Pancreas (tissue), 10 donors: ENCODE results near the gene COPS3. TPM values are rescaled to one million over a fixed set of nuclear protein-coding genes. Genes with fewer than 3 reads are reported as not detected.

Experiments used
- ATAC-seq, 4 donors: fragments of 200-7000 bp; cut with Tn5 transposase; one replicate each; pipeline versions ENCODE4 v1.8.0 to v1.9.1; 2020; ENCODE audit warnings: mild to moderate bottlenecking in 4 of 4, moderate library complexity in 4 of 4
- DNase-seq, 6 donors: peaks; one replicate each; pipeline ENCODE4 v3.0.0-alpha.2; 2020
- FAIRE-seq: peaks from 2 replicates; lab custom pipeline; 2012; peaks lifted over from hg19 to GRCh38; lab: Jason Lieb, UNC
- H3K27ac ChIP-seq, 4 donors: fragments of 200-600 bp; sonication (generic); 1 replicate in 3 of 4; 2 replicates in 1 of 4; pipeline versions ENCODE4 v1.5.0 to v1.8.0; 2020
- H3K27me3 ChIP-seq, 4 donors: fragments of 200-600 bp; one replicate each; pipeline ENCODE4 v1.8.0; 2021
- H3K36me3 ChIP-seq, 3 donors: fragments of 200-600 bp; sonication (generic) in 1 of 3; one replicate each; pipeline versions ENCODE4 v1.5.0 to v1.8.0; 2020 to 2021
- H3K4me1 ChIP-seq, 3 donors: fragments of 200-600 bp; one replicate each; pipeline ENCODE4 v1.8.0; 2021
- H3K4me3 ChIP-seq, 4 donors: fragments of 200-600 bp; sonication (generic) in 2 of 4; one replicate each; pipeline versions ENCODE4 v1.5.0 to v1.8.0; 2020 to 2021
- H3K9me3 ChIP-seq, 4 donors: fragments of 200-600 bp; one replicate each; pipeline ENCODE4 v1.8.0; 2021
- WGBS, 2 donors: extraction: QIAGEN DNeasy Blood & Tissue Kit; methylation state at CpG; one replicate each; pipeline ENCODE4 v1.1.7; 2013; 5-methylcytosine and 5-hydroxymethylcytosine counted together
- intact Hi-C, 3 donors: fragments of 100-400 bp; cut with DNase I; formaldehyde crosslinking; loops; one replicate each; pipeline versions ENCODE4 v1.11.1 to v1.14.2; 2022
- polyA plus RNA-seq, 2 donors: library from polyadenylated mRNA; stranded (reverse); fragments of 200-250 nt; gene quantifications; one replicate each; pipeline ENCODE4 v1.2.3, GENCODE V29; 2013
- total RNA-seq, 6 donors: library from RNA; stranded (reverse); fragmentation: NEBNext Ultra II Directional in 4 of 6; extraction: Animal tissue kit (Norgen Biotek cat#: 25700) in 4 of 6; gene quantifications; one replicate each; pipeline versions ENCODE4 v1.2.1 to v1.2.4, GENCODE V29; 2021 to 2023
- TF ChIP-seq, protein P1 (sequence below), 4 donors: fragments of 200-600 bp; sonication (generic) in 3 of 4; IDR thresholded peaks; one replicate each; pipeline versions ENCODE4 v1.5.0 to v1.8.0; 2021; ENCODE audit warnings: antibody characterized with exemption in 4 of 4
- donor health status: healthy with polysubstance abuse.
- donor health status: DM: no; HTN: no; CAD: no; lungs with moderate emphysema.
- donor health status: DM: no; HTN: no; CAD: no.
- donor health status: control.
- donor health status: control.
- donor health status: Bipolar disorder and iron deficiency.
- donor health status: DM: yes; HTN: yes; CAD: no.
- donor health status: DM: no; HTN: no; CAD: no.
- donor health status: DM: no; HTN: no; CAD: no.
- donor health status: DM: yes; HTN: yes; CAD: no.

Gene COPS3
- total and polyA plus RNA-seq, 8 donors = 17.6 to 51.1 (median 31.5) TPM

DNA sequence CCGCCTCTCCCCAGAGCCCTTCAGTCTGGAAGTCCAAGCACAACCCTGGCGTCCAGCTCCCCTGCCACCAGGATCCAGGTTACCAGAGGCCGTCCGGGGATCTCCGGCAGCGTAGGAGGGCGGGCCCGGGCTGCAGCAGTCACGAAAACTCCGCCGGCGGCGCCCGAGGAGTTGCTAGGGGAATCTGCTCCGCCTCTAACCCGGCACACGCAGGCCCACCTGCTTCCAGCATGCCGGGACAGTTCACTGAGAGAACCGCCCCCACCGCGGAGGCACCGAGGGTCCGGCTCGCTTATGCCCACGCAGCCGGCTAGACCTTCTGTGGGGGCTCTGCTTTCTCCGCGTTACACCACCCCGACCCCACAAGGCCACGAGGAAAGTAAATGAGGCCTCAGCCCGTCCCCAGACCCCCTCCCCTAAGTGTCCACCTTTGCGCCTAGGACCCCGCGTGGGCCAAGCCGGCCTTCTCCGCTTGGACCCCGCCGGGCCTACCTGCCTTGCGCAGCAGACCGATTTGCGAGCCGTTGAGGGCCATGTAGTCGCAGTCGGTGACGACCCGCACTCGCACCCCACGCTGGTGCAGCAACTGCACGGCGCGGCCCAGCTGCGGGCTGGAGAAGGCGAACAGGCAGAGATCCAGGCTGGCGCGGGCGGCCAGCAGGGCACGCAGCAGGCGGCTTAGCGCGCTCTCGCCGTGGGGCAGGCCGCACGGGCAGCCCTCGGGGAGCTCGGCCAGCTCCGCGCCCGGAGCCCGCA lies 75.5 kb downstream of the COPS3 start:
- peak overlapping the region; percentile 78 to 89 (median 85) for H3K27ac ChIP-seq
- TF ChIP-seq, protein P1, sequence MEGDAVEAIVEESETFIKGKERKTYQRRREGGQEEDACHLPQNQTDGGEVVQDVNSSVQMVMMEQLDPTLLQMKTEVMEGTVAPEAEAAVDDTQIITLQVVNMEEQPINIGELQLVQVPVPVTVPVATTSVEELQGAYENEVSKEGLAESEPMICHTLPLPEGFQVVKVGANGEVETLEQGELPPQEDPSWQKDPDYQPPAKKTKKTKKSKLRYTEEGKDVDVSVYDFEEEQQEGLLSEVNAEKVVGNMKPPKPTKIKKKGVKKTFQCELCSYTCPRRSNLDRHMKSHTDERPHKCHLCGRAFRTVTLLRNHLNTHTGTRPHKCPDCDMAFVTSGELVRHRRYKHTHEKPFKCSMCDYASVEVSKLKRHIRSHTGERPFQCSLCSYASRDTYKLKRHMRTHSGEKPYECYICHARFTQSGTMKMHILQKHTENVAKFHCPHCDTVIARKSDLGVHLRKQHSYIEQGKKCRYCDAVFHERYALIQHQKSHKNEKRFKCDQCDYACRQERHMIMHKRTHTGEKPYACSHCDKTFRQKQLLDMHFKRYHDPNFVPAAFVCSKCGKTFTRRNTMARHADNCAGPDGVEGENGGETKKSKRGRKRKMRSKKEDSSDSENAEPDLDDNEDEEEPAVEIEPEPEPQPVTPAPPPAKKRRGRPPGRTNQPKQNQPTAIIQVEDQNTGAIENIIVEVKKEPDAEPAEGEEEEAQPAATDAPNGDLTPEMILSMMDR (IDR thresholded peaks at IDR 0.05) = no peak
- no peaks in the 10 kb centered on the region for H3K36me3 ChIP-seq
- peaks cover 0 to 13% (median 11%) of the 10 kb centered on the region in 3 donors for H3K4me1 ChIP-seq
- H3K9me3 ChIP-seq = no peaks in the 10 kb centered on the region
- FAIRE-seq (no peak), ATAC-seq (peak; percentile 32 to 57 (median 54)), DNase-seq (peak; percentile 55 to 90 (median 74))
- WGBS, 2 donors = 3 to 6% methylated on average over 69 to 70 of the region's 70 CpGs
- no peaks in the 10 kb centered on the region for H3K27me3 ChIP-seq
- H3K4me3 ChIP-seq = peak overlapping the region; percentile 22 to 70 (median 52)
- intact Hi-C loops = no loop called here

DNA sequence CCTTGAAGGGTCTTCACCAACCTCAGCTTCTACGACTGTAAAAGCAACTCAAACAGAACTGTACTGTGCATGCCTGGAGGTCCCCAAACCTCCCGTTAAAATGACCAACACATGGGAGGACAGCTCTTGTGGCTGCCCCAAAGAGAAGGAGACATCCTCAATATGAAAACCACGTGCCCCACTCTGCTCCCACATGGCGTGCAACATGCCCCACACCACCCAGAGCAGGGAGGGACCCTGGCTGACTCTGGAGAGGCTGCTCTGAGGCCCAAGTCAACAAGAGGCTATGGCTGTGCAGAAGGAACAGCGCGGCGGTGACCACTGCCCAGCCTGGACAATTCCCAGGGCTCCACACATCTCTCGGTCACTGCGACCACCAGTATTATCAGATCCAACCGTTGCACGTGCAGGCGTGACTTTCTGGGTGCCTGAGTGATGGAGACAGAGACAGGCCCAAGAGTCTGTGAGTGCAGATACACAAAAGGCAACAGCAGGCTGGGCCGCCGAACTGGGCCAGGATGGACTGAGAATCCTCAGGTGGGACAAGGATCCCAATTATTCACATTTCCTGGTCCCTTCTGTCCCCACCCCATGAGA lies 76.3 kb downstream of the COPS3 start:
- no peak for FAIRE-seq
- intact Hi-C loops = no loop called here
- Histone ChIP-seq H3K27ac (peak overlapping the region in 1 of 4 donors; percentile 78), H3K27me3 (no peaks in the 10 kb centered on the region), H3K4me1 (peaks cover 0 to 13% (median 11%) of the 10 kb centered on the region in 3 donors), H3K36me3 (no peaks in the 10 kb centered on the region), H3K4me3 (peak overlapping the region in 3 of 4 donors; percentile 50 to 70 (median 53)), H3K9me3 (no peaks in the 10 kb centered on the region)
- WGBS, 2 donors = 48 to 52% methylated on average over 14 of the region's 14 CpGs
- no peak for DNase-seq
- ATAC-seq = no peak
- TF ChIP-seq, protein P1 (IDR thresholded peaks at IDR 0.05) = no peak

GRCh38 chr17:17204041-17204591 lies 76.9 kb downstream of the COPS3 start:
- intact Hi-C loops = no loop called here
- H3K27ac ChIP-seq = no peak overlapping the region
- no peaks in the 10 kb centered on the region for H3K36me3 ChIP-seq
- no peaks in the 10 kb centered on the region for H3K27me3 ChIP-seq
- DNase-seq (peak in 3 of 6 donors; percentile 43 to 65 (median 59)), FAIRE-seq (no peak), ATAC-seq (no peak)
- peaks cover 0 to 13% (median 11%) of the 10 kb centered on the region in 3 donors for H3K4me1 ChIP-seq
- H3K9me3 ChIP-seq = no peaks in the 10 kb centered on the region
- H3K4me3 ChIP-seq = no peak overlapping the region
- TF ChIP-seq, protein P1 (IDR thresholded peaks at IDR 0.05) = no peak
- 63 to 71% methylated on average over 15 of the region's 15 CpGs for WGBS, 2 donors

GRCh38 chr17:17203173-17203730 lies 77.8 kb downstream of the COPS3 start:
- DNase-seq = no peak
- Histone ChIP-seq H3K4me1 (peaks cover 0 to 13% (median 11%) of the 10 kb centered on the region in 3 donors), H3K27me3 (no peaks in the 10 kb centered on the region), H3K36me3 (no peaks in the 10 kb centered on the region), H3K27ac (no peak overlapping the region), H3K4me3 (no peak overlapping the region), H3K9me3 (no peaks in the 10 kb centered on the region)
- 82 to 85% methylated on average over 15 of the region's 15 CpGs for WGBS, 2 donors
- no peak for FAIRE-seq
- TF ChIP-seq, protein P1 (IDR thresholded peaks at IDR 0.05) = no peak
- no peak for ATAC-seq
- intact Hi-C loops = no loop called here
